ENCODE results near the gene ZNF329. TPM values are rescaled to one million over a fixed set of nuclear protein-coding genes. Genes with fewer than 3 reads are reported as not detected.

Gene ZNF329
- total and polyA plus RNA-seq, 7 experiments from 2014 or later: 2.8 to 17.1 (median 12.6) TPM

- ChIA-PET CTCF (no interaction called here), POLR2A (no interaction called here)
- Mint-ChIP-seq H3K9me3 (peaks cover 8 to 95% (median 63%) of the 10 kb centered on the region in 11 donors), H3K27ac (no peak overlapping the region), H3K36me3 (peaks cover 3 to 34% (median 10%) of the 10 kb centered on the region in 5 donors), H3K4me1 (no peaks in the 10 kb centered on the region), H3K4me3 (no peak overlapping the region), H3K27me3 (peaks cover 0 to 6% (median 0%) of the 10 kb centered on the region in 5 donors)
- intact Hi-C loops (cut with micrococcal nuclease): no loop called here
- Histone ChIP-seq H3K36me3 (ENCODE audit: control insufficient read depth in 2 of 3, insufficient read depth in 3 of 3, low read length in 3 of 3) (no peaks in the 10 kb centered on the region), H3K27me3 (ENCODE audit: control insufficient read depth in 2 of 2, insufficient read depth in 2 of 2, low read length in 2 of 2) (no peaks in the 10 kb centered on the region), H3K9me3 (ENCODE audit: control insufficient read depth in 2 of 3, low read length in 3 of 3) (peaks cover 20 to 93% (median 30%) of the 10 kb centered on the region in 3 experiments), H3K4me3 (ENCODE audit: low read length) (no peak overlapping the region), H3K4me1 (ENCODE audit: control insufficient read depth in 2 of 2, insufficient read depth in 2 of 2, low read length in 2 of 2) (no peaks in the 10 kb centered on the region), H3K27ac (ENCODE audit: low read depth, low read length) (no peak overlapping the region)
- ATAC-seq: no peak
- no peak for DNase-seq
Measured at GRCh38 chr19:58108546-58108817, 42.1 kb downstream of the ZNF329 start.

- Histone ChIP-seq H3K36me3 (ENCODE audit: control insufficient read depth in 2 of 3, insufficient read depth in 3 of 3, low read length in 3 of 3) (no peaks in the 10 kb centered on the region), H3K4me3 (ENCODE audit: low read length) (no peak overlapping the region), H3K4me1 (ENCODE audit: control insufficient read depth in 2 of 2, insufficient read depth in 2 of 2, low read length in 2 of 2) (no peaks in the 10 kb centered on the region), H3K27me3 (ENCODE audit: control insufficient read depth in 2 of 2, insufficient read depth in 2 of 2, low read length in 2 of 2) (no peaks in the 10 kb centered on the region), H3K9me3 (ENCODE audit: control insufficient read depth in 2 of 3, low read length in 3 of 3) (peaks cover 20 to 93% (median 30%) of the 10 kb centered on the region in 3 experiments), H3K27ac (ENCODE audit: low read depth, low read length) (no peak overlapping the region)
- ChIA-PET CTCF (no interaction called here), POLR2A (no interaction called here)
- Mint-ChIP-seq H3K4me1 (no peaks in the 10 kb centered on the region), H3K36me3 (peaks cover 3 to 38% (median 13%) of the 10 kb centered on the region in 5 donors), H3K4me3 (no peak overlapping the region), H3K9me3 (peaks cover 10 to 95% (median 62%) of the 10 kb centered on the region in 11 donors), H3K27me3 (peaks cover 0 to 6% (median 0%) of the 10 kb centered on the region in 5 donors), H3K27ac (no peak overlapping the region)
- intact Hi-C loops (cut with micrococcal nuclease): no loop called here
- DNase-seq (no peak), ATAC-seq (no peak)
Measured at GRCh38 chr19:58107778-58108545, 42.6 kb downstream of the ZNF329 start.

- peaks cover 8 to 18% (median 15%) of the 10 kb centered on the region in 7 donors for H3K4me1 Mint-ChIP-seq
- peaks cover 0 to 4% (median 0%) of the 10 kb centered on the region in 5 donors for H3K27me3 Mint-ChIP-seq
- peak overlapping the region; percentile 83 to 100 (median 91) for H3K4me3 Mint-ChIP-seq
- intact Hi-C loops (cut with micrococcal nuclease): loop anchor here (1.0 to 2.0 kb wide), 12 partner anchors 52 to 858 kb away; partner anchors contain the start of genes ZNF274 (in 1 of the 2), ZNF329 (in 1 of the 2), ZNF460 (in 1 of the 2) and ZNF548 (in 1 of the 2)
- Histone ChIP-seq H3K4me3 (ENCODE audit: low read length) (peak overlapping the region; percentile 86), H3K27me3 (ENCODE audit: control insufficient read depth in 2 of 2, insufficient read depth in 2 of 2, low read length in 2 of 2) (no peaks in the 10 kb centered on the region), H3K36me3 (ENCODE audit: control insufficient read depth in 2 of 3, insufficient read depth in 3 of 3, low read length in 3 of 3) (peaks cover 0 to 10% (median 0%) of the 10 kb centered on the region in 3 experiments), H3K27ac (ENCODE audit: low read depth, low read length) (peak overlapping the region; percentile 100), H3K9me3 (ENCODE audit: control insufficient read depth in 2 of 3, low read length in 3 of 3) (peaks cover 0 to 58% (median 16%) of the 10 kb centered on the region in 3 experiments), H3K4me1 (ENCODE audit: control insufficient read depth in 2 of 2, insufficient read depth in 2 of 2, low read length in 2 of 2) (peaks cover 0 to 11% of the 10 kb centered on the region in 2 donors)
- H3K27ac Mint-ChIP-seq: peak overlapping the region; percentile 98 to 100 (median 100)
- peaks cover 9 to 84% (median 42%) of the 10 kb centered on the region in 11 donors for H3K9me3 Mint-ChIP-seq
- ChIA-PET POLR2A (interaction anchor here (0.5 to 1.2 kb wide), 4 partner anchors 18 to 249 kb away, joined by 3 to 6 read pairs (median 4); partner anchors contain the start of genes ZNF274 and ZNF587), CTCF (no interaction called here)
- DNase-seq (no peak), ATAC-seq (no peak)
- peaks cover 11 to 28% (median 13%) of the 10 kb centered on the region in 5 donors for H3K36me3 Mint-ChIP-seq
Measured at GRCh38 chr19:58098682-58098998, 51.9 kb downstream of the ZNF329 start.

GRCh38 chr19:58097781-58098681 is 52.6 kb downstream of the ZNF329 start, which contains the start of gene ZSCAN18:
Gene ZSCAN18, minus strand, starts transcription at chr19:58098231. Its CDS starts 7,964 bp downstream, at chr19:58090267.
- Histone ChIP-seq H3K27me3 (ENCODE audit: control insufficient read depth in 2 of 2, insufficient read depth in 2 of 2, low read length in 2 of 2) (no peaks in the 10 kb centered on the region), H3K27ac (ENCODE audit: low read depth, low read length) (peak within 1 kb of the TSS; percentile 100), H3K4me1 (ENCODE audit: control insufficient read depth in 2 of 2, insufficient read depth in 2 of 2, low read length in 2 of 2) (peaks cover 0 to 11% of the 10 kb centered on the region in 2 donors), H3K36me3 (ENCODE audit: control insufficient read depth in 2 of 3, insufficient read depth in 3 of 3, low read length in 3 of 3) (peaks cover 0 to 10% (median 0%) of the 10 kb centered on the region in 3 experiments), H3K9me3 (ENCODE audit: control insufficient read depth in 2 of 3, low read length in 3 of 3) (peaks cover 0 to 58% (median 20%) of the 10 kb centered on the region in 3 experiments), H3K4me3 (ENCODE audit: low read length) (peak within 1 kb of the TSS; percentile 86)
- H3K27me3 Mint-ChIP-seq: no peaks in the 10 kb centered on the region
- ATAC-seq: peak; percentile 97
- peak; percentile 77 to 100 (median 99) for DNase-seq
- peak within 1 kb of the TSS; percentile 83 to 100 (median 91) for H3K4me3 Mint-ChIP-seq
- H3K9me3 Mint-ChIP-seq: peaks cover 6 to 84% (median 39%) of the 10 kb centered on the region in 11 donors
- H3K36me3 Mint-ChIP-seq: peaks cover 10 to 29% (median 16%) of the 10 kb centered on the region in 5 donors
- peak within 1 kb of the TSS; percentile 98 to 100 (median 100) for H3K27ac Mint-ChIP-seq
- ChIA-PET POLR2A (interaction anchor here (0.5 to 1.2 kb wide), 4 partner anchors 18 to 249 kb away, joined by 3 to 6 read pairs (median 4); partner anchors contain the start of genes ZNF274 and ZNF587), CTCF (no interaction called here)
- peaks cover 8 to 18% (median 15%) of the 10 kb centered on the region in 7 donors for H3K4me1 Mint-ChIP-seq
- intact Hi-C loops (cut with micrococcal nuclease): loop anchor here (1.0 to 2.0 kb wide), 13 partner anchors 52 to 858 kb away; partner anchors contain the start of genes ZNF274 (in 1 of the 2), ZNF329 (in 1 of the 2), ZNF460 (in 1 of the 2) and ZNF548 (in 1 of the 2)

- Histone ChIP-seq H3K9me3 (ENCODE audit: control insufficient read depth in 2 of 3, low read length in 3 of 3) (peaks cover 0 to 64% (median 20%) of the 10 kb centered on the region in 3 experiments), H3K27ac (ENCODE audit: low read depth, low read length) (peak overlapping the region; percentile 100), H3K27me3 (ENCODE audit: control insufficient read depth in 2 of 2, insufficient read depth in 2 of 2, low read length in 2 of 2) (no peaks in the 10 kb centered on the region), H3K4me3 (ENCODE audit: low read length) (peak overlapping the region; percentile 86), H3K4me1 (ENCODE audit: control insufficient read depth in 2 of 2, insufficient read depth in 2 of 2, low read length in 2 of 2) (peaks cover 0 to 11% of the 10 kb centered on the region in 2 donors), H3K36me3 (ENCODE audit: control insufficient read depth in 2 of 3, insufficient read depth in 3 of 3, low read length in 3 of 3) (peaks cover 0 to 10% (median 0%) of the 10 kb centered on the region in 3 experiments)
- DNase-seq (peak in 1 of 9 donors; percentile 16), ATAC-seq (no peak)
- Mint-ChIP-seq H3K4me3 (peak overlapping the region; percentile 76 to 100 (median 91)), H3K27ac (peak overlapping the region; percentile 73 to 100 (median 89)), H3K36me3 (peaks cover 10 to 30% (median 16%) of the 10 kb centered on the region in 5 donors), H3K27me3 (no peaks in the 10 kb centered on the region), H3K4me1 (peaks cover 8 to 18% (median 15%) of the 10 kb centered on the region in 7 donors), H3K9me3 (peaks cover 6 to 84% (median 37%) of the 10 kb centered on the region in 11 donors)
- ChIA-PET POLR2A (no interaction called here), CTCF (no interaction called here)
- intact Hi-C loops (cut with micrococcal nuclease): loop anchor here in 1 of 2 donors (1.0 kb wide), 1 partner anchor 57 kb away; no protein-coding TSS in a partner anchor
Measured at GRCh38 chr19:58097349-58097748, 53.2 kb downstream of the ZNF329 start.

GRCh38 chr19:58096884-58097283 is 53.7 kb downstream of the ZNF329 start:
- no peak for DNase-seq
- Histone ChIP-seq H3K27me3 (ENCODE audit: control insufficient read depth in 2 of 2, insufficient read depth in 2 of 2, low read length in 2 of 2) (no peaks in the 10 kb centered on the region), H3K4me3 (ENCODE audit: low read length) (no peak overlapping the region), H3K4me1 (ENCODE audit: control insufficient read depth in 2 of 2, insufficient read depth in 2 of 2, low read length in 2 of 2) (peaks cover 0 to 11% of the 10 kb centered on the region in 2 donors), H3K36me3 (ENCODE audit: control insufficient read depth in 2 of 3, insufficient read depth in 3 of 3, low read length in 3 of 3) (peaks cover 0 to 10% (median 0%) of the 10 kb centered on the region in 3 experiments), H3K9me3 (ENCODE audit: control insufficient read depth in 2 of 3, low read length in 3 of 3) (peaks cover 0 to 63% (median 20%) of the 10 kb centered on the region in 3 experiments), H3K27ac (ENCODE audit: low read depth, low read length) (peak overlapping the region; percentile 100)
- no peak for ATAC-seq
- H3K36me3 Mint-ChIP-seq: peaks cover 10 to 31% (median 17%) of the 10 kb centered on the region in 5 donors
- intact Hi-C loops (cut with micrococcal nuclease): loop anchor here in 1 of 2 donors (1.0 kb wide), 1 partner anchor 57 kb away; no protein-coding TSS in a partner anchor
- peak overlapping the region; percentile 64 to 100 (median 90) for H3K4me3 Mint-ChIP-seq
- H3K4me1 Mint-ChIP-seq: peaks cover 8 to 18% (median 15%) of the 10 kb centered on the region in 7 donors
- POLR2A ChIA-PET: no interaction called here
- CTCF ChIA-PET: no interaction called here
- H3K27me3 Mint-ChIP-seq: no peaks in the 10 kb centered on the region
- peak overlapping the region; percentile 56 to 100 (median 89) for H3K27ac Mint-ChIP-seq
- peaks cover 6 to 84% (median 38%) of the 10 kb centered on the region in 11 donors for H3K9me3 Mint-ChIP-seq

All from naive thymus-derived CD4-positive, alpha-beta T cell (primary cell).